NCI-H2227 (cell line): ENCODE data around the gene CASP1.
"Not testable (repeated sequence)": the region's sequence is repeated elsewhere in the genome, so short reads cannot be mapped to it uniquely, and the experiment has no call there.

Experiments used
- DNase-seq: peaks from one replicate; lab custom pipeline; 2025; ENCODE audit not compliant: unreplicated experiment; lab: John Stamatoyannopoulos, UW

Gene CASP1

DNA sequence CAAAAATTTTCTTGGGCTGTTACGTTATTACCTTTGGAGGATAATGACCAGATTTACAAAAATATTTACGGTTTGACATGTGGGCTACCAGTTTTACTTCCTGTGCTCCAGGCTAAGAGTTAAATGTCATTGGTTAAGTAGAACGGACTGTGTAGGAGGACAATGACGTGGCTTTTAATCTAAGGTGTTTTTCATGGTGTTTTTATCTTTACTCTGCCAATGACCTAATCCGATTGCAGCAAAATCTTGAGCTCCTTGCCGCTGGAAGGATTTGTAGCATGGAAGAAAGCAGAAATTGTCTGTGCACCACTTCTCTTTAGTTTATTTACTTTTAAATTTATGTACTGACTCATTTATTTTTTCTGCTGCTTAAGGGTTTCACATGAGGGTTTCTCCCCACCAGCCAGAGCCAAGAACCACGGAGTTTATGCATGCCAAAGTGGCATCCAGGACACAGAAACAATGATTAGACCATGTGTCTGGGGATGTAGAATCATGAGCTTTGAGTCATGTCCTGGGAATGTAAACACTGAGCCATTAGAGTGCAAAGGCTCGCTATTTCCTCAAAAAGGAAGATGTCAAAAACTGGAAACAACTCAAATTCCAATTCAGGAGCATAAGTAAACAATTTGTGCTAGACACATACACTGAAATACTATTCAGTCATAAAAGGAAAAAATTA, 12.1 kb upstream of the CASP1 start:
- no peak for DNase-seq

DNA sequence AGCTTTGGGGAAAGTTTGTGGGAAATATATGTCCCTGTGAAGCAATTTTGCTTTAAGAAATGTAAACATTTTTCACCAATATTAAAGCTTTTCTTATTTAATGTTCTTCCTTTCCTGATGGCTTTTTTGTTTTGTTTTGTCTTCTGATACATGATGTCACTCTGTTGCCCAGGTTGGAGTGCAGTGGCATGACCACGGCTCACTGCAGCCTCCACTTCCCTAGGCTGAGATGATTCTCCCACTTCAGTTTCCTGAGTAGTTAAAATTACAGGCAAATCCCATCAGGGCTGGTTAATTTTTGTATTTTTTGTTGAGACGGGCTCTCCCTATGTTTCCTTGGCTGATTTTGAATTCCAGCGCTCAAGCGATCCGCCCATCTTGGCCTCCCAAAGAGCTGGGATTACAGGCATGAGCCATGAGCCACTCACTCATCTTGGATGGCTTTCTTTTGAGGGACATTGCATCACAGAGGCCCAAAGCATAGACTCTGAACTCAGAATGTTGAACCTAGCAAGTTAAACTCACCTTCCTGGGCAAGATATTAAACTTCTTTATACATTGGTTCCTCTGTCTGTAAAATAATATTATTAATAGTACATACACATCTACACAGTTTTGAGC, 10.8 kb upstream of the CASP1 start:
- no peak for DNase-seq

DNA sequence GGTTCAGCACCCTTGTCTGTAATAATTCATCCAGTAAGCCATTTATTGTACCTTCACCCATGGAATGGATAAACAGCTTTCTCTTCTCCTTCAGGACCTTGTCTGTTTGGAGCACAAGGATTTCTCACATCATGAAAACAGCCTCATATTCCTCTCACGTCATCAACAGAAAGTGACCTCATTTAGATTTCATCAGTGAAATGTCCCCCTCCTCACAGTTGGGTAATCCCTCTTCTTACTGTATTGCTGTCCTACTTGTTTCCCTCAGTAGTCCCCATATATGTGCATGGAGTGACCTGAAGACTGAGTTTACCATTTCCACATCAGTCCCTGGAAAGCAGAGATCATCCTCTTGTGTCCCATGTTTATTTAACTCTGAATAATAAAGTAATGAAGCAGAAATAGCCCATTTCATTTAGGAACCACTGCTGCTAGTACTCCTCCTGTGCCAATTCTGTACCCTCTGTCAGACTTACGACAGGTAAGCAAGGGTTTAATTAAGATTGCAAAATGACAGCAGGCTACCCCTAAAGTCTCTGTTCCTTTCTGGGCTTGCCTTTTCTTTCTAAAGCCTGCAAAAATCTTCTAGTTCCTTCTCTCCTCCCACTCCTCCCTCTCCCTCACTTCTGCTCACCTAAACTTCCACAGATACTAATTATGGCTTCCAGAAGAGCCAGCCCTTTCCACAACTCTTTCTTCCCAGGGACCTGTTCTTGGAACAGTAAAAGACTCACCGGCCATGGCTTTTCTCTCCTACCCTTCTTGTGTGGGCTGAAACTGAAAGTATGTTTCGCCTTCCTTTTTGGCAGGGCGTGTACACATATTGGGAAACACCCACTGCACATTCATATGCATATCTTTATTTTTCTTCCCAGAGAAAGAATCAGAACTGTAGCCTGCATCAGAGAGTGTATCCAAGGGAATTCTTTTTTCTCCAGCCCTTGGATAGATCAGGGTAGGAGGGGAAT, 9.9 kb upstream of the CASP1 start, which contains the start of gene CARD16:
Gene CARD16, minus strand, starts transcription at position 779 of the 968 bp plus-strand sequence. Its CDS starts 38 bp downstream, at position 741.
- DNase-seq = not testable (repeated sequence)

DNA sequence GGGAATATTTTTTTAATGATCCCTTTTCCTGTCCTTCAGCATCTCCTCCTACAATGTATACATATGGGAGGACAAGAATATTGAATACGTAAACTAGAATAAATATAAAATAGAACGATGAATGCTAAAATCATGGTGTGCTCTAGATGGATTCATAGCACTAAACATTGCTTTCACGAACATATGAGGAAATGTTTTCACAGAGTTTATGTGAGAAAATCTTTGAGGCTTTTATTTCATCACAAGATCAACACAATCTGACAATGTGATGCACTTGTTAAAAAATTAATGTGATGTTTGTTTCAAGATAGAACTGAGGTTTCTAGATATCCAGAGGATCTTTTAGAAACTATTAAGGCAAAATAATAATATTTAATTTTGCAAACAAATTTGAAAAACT, 7.2 kb upstream of the CASP1 start:
- DNase-seq = no peak

DNA sequence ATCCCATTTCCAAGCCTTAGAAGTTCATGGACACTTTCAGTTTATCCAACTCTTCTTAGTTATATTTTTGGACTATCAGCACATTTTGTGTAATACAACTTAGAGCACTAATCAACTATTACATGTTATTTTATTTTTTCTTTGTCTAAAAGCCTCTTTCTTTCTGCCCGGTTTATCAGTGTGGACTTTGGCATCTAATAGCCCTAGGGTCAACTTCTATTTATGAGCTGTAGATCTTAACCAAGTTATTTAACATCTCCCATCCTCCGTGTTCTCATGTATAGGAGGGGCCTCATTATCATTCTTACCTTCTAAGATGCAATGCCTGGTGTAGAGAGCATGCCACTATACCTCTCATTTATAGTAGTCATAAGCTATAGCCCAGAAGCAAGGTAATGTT, 5.8 kb upstream of the CASP1 start:
- DNase-seq = no peak

DNA sequence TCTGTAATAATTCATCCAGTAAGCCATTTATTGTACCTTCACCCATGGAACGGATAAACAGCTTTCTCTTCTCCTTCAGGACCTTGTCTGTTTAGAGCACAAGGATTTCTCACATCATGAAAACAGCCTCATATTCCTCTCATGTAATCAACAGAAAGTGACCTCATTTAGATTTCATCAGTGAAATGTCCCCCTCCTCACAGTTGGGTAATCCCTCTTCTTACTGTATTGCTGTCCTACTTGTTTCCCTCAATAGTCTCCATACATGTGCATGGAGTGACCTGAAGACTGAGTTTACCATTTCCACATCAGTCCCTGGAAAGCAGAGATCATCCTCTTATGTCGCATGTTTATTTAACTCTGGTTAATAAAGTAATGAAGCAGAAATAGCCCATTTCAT, 556 bp downstream of the CASP1 start:
- DNase-seq = not testable (repeated sequence)

DNA sequence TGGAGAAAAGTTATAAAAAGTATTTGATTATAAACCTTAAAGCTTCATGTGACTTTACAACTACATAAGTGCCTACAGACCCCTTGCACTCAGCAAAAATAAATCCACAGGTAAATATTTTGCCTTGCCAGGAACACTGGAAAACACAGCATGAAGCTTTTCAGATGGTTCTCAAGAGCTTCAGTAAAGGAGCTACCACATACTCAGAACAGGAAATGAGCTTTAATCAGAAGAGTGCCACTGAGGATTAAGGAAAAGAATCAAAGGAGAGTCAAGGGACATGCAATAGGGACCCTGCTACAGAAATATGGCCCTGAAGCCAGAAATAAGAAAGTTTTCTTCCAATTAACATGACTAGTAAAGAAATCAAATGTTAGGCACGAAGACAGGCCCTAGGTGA, 1.2 kb downstream of the CASP1 start:
- no peak for DNase-seq

DNA sequence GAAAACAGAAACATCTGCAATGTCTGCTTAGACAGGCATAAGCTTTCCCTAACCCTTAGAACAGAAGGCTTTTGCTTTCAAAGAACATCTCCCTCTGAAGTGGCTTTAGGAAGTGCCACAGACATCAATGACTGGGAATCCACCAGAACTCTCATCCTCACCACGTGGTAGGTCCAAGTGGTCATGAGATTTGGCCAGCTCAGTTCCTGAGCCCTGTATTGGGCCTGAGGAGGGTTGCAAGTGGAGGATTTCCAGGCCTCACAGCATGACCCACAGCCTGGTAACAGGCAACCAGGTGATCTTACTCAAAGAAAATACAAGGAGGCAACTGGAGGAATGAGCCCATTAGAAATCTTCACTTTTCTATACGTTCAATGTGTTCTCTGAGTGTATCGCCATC, 1.6 kb downstream of the CASP1 start:
- DNase-seq = no peak

DNA sequence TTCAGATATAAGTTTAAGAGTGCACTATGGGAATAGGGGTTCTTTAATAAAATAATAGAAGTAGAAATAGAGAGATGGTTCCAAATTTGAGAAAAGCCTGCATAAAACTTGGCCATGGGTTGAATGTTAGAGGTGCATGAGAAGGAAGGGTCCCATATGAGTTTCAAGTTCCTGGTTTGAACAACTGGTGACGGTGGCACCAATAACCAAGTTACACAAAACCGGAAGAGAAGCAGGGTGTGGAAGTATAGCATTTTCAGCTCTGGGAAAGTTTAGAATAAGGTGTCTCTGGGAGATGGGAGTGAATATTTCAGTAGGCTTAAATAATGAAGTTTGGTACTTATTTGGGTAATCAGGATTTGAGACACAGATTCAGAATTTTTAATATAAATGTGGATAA, 2.4 kb downstream of the CASP1 start:
- DNase-seq = no peak

DNA sequence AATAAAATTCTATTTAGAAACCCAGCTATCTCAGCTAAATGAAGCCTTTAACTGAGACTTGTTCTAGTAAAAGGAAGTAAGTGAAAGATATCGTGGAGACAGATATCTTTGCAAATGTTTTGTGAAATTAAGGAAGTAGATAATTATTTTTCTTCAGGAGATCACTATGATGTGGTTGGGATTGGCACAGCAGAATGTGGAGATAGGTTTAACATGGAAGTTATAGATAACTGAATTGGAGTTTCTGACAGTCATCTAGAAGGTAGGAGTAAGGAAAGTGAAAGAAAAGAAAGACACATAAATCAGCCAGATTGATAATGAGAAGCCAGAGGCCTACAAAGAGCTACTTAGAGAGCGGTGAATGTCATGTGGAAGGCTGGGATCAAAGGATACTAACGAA, 7.3 kb downstream of the CASP1 start:
- no peak for DNase-seq

DNA sequence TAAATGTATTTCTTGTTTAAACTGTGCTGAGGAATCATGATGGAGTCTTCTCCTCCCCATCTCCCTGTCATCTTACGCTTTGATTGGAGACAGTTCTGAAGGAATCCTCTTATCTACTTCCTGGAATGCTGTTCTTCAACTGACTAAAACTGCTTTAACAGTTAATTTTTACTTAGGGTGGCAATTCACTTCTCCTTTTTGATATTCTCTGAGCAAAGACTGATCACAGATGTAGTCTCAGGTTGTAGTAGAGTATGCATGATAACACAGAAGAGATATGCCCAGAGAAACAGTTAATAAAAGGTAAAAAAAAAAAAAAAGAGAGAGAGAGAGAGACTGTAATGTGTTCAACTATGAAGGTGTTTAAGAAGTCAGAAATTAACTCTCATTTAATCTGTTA, 10.6 kb downstream of the CASP1 start:
- DNase-seq = no peak

DNA sequence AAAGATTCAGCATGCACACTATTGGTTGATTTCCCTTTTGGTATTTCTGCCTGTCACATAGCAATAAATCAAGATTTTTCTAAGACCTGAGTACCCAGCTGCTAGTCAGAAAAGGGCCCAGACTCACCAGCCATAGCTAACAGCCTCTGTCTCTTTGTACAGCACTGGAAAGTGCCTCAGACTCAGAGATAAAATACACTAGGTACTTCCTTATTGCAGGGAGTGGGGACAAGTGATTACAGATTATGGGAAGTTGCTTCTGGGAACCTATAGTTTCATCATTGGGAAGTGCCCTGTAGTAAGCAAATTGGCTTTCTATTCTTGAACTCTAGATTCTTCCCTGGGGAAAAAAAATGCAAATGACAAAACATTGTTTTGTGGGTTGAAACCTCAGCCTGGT, 11.9 kb downstream of the CASP1 start, which contains the start of gene CASP5:
Gene CASP5, minus strand, starts transcription at position 166 of the 400 bp plus-strand sequence. Its CDS starts 32 bp downstream, at position 134.
- no peak for DNase-seq

DNA sequence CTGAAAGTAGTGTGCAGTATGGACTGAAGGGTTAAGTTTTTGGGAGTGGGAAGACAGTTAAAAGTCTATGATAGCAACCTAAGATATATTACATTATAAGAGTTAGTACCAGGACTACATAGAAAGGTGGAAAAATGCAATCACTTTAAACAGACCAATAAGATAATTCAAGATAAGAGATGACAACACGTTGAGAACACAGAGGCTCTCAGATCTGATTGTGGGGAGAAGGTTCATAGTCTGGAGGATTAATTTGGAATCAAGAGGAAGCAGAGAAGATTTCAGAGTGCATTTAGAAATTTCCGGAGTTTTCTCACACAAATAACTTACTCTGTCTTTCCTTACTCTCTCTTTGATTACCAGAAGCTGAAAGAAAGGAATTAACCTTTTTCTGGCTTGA, 12.4 kb downstream of the CASP1 start:
- no peak for DNase-seq

DNA sequence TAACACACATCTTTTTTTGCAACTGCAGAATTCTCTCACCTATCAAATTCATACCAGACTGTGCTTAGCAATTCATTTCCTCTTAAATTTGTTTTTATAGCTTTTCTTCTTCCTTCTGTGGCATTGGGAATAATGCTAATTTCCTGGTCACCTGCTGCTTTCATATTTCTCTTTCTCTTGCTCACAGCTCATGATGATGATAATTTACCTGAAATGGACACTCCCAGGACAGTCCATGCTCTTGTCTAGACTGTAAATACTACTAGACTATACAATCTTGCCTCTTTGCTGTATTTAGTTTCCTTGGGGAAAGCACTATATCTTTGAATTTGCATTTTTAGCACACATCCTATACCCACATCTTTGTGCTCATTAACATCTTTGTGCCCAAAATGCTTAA, 27.5 kb downstream of the CASP1 start:
- no peak for DNase-seq

DNA sequence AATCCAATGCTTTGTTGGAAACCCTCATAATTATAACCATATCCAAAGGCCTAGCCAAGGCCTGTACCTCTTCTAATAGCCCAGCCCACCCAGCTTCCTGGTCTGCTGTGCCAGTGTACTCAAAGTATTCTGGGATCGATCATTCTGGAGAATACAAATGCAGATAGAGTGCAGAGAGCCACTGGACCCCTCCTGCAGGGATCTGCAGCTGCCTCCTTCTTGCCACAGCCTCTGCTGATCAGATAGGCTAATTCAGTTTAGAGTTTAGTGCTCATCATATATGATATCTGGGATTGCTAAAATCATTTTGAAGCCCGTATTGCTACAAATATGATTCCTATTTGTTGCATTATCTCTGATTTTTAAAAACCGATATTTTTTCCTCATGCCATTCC, 29.5 kb downstream of the CASP1 start:
- DNase-seq = no peak

DNA sequence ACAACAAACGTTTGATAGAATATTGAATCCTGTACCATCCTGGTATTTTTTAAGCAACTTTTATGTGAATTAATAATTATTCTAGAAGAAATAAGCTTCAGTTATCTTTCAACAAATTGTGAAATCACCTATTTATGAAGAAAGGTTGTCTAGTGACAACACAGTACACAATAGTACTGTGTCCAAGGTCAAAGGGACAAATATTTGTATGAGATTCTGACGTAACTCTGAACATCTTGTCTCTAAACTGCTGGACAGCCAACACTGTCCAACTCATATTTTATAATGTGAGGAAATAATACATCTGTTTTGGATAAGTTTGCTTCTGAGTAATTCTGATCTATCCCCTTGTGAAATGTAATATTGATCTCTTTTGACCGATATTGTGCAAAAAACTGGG, 30.9 kb downstream of the CASP1 start:
- DNase-seq = no peak

DNA sequence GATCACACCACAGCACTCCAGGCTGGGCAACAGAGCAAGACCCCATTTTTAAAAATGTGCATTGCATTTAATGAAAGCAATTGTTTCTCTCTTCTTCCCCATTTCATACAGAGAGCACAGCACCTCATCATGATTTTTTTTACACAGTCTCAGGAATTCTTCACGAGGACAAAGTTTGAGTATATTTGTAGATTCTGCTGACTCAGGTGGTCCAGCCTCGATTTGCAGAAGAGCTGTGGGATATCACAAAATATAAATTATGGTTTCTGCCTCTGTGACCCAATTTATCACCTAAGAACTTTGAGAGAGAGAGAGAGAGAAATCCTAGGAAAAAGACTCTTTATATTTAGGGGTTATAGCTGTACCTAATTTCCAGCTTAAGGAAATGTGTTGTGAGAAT, 31.8 kb downstream of the CASP1 start:
- DNase-seq = no peak

DNA sequence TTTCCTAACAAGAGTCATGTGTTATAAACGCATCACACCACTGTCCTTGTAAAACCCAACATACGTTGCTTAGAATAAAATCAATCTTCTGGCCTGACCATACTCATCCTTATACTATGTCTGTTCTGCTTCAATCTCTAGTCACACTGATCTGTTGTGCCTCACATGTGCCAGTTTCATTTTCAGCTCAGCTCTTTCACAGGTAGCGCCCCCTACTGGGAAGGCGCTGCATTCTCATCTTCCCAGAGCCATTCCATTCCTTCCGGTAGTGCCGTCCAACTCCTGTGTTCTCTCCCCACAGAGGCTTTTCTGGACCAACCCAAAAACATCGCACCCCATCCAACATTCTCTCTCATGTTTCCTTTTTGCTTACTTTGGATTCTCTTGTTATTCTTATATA, 34.1 kb downstream of the CASP1 start:
- DNase-seq = no peak

DNA sequence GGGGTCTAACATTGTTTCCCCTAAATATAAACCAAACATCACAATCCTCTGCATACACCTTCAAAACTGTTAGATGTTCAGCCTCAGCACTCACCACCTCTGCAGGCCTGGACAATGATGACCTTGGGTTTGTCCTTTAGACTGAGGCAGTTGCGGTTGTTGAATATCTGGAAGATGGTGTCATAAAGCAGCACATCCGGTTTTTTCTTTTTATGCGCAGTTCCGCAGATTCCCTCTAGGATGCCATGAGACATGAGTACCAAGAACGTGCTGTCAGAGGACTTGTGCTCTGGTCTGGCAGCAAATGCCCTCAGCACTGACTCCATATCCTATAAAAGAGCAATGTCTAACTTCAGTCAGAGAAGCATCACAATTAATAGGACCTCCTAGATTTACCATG, 34.8 kb downstream of the CASP1 start:
- DNase-seq = no peak

DNA sequence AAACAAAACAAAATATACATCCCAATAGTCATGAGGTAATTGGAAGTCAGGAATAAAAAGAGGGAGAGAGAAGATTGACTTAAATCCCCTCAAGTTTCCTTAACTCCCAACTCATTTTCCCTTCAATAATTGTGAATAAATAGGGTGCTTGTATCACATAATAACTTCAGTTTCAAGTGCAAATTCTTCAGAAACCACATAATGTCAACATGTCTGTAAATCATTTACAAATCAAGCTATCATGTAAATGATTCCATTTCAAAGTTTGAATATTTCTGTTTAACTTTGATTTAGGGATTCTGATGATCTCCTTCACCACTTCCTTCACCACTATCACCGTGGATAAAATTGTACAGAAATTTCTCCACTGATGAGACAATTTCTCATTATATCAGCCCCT, 35.2 kb downstream of the CASP1 start:
- DNase-seq = no peak

DNA sequence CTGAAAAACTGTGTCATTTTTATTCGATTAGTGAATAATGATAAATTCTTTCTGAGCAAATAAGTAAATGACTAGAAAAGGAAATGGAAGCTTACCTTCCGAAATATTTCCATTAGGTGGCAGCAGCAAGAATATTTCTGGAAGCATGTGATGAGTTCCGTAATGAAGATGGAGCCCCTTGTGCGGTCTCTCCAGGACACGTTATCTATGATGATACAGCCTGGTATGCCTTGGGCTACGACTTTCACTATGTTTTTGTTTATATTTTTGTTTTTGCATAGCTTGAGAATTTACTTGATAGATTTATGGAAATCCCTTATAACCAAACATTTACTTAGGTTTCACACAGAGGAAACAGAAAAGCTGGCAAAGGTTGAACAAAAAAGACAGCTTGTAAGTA, 37.7 kb downstream of the CASP1 start:
- no peak for DNase-seq

DNA sequence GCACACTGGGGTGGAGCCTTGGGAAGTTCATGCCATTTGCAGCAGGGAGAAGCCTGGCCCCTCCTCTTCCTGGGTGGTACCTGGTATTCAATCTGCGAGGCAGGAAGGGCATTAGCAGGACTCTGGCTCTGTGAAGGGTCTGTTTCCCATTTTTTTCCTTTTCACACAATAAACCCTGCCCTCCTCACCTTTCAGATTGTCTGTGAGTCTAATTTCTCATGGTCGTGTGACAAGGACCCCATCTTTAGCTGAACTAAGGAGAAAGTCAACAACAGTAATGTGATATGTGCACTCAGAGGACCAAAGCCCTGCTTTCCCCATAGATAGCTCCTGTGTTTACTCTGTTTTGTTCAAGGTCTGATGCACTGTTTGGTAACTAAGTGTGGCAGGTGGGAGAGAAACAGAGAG, 39.9 kb downstream of the CASP1 start:
- no peak for DNase-seq
